Measurements from ENCODE around the gene GRID2IP. TPM values are rescaled to one million over a fixed set of nuclear protein-coding genes. Genes with fewer than 3 reads are reported as not detected.

GRID2IP gene
- total and polyA plus RNA-seq, 2 of the 13 experiments (the other 11 are each of a cell fraction or from before 2014, with no cell fraction given): 0.03 TPM; not detected in 1

- 0 out of 2 replicates have a peak, but pooled peaks have one; percentile 24 for TF ChIP-seq ZNF264 (CRISPR knock-in tag; IDR thresholded peaks at IDR 0.05)
- TF ChIP-seq XBP1 (CRISPR knock-in tag; IDR thresholded peaks at IDR 0.05): no peak
- no peak for TF ChIP-seq MIXL1 (CRISPR knock-in tag; IDR thresholded peaks at IDR 0.05)
- no peak for TF ChIP-seq ZNF224 (CRISPR knock-in tag; IDR thresholded peaks at IDR 0.05)
- TF ChIP-seq REL (CRISPR knock-in tag; conservative IDR thresholded peaks at IDR 0.05): peak; percentile 60; the same call in 1 of the 2 replicates
- TF ChIP-seq ZFAT (CRISPR knock-in tag; conservative IDR thresholded peaks at IDR 0.05): no peak
- no peak for TF ChIP-seq ZNF136 (CRISPR knock-in tag; IDR thresholded peaks at IDR 0.05; ENCODE audit: low read depth)
- TF ChIP-seq ATF3 (CRISPR knock-in tag; IDR thresholded peaks at IDR 0.05): no peak
- no peak; the same call in 1 of the 2 replicates for TF ChIP-seq ZNF784 (CRISPR knock-in tag; IDR thresholded peaks at IDR 0.05; ENCODE audit: borderline replicate concordance)
- no peak for TF ChIP-seq ZSCAN12 (CRISPR knock-in tag; IDR thresholded peaks at IDR 0.05)
- no peak for TF ChIP-seq ZNF792 (CRISPR knock-in tag; IDR thresholded peaks at IDR 0.05)
- no peak for TF ChIP-seq ELK4 (CRISPR knock-in tag; IDR thresholded peaks at IDR 0.05; ENCODE audit: borderline replicate concordance)
- TF ChIP-seq DPF2 (CRISPR knock-in tag; IDR thresholded peaks at IDR 0.05; ENCODE audit: borderline replicate concordance, low read depth): no peak
- TF ChIP-seq SNAPC5 (CRISPR knock-in tag; IDR thresholded peaks at IDR 0.05; ENCODE audit: borderline replicate concordance): no peak
- TF ChIP-seq ZFP36 (IDR thresholded peaks at IDR 0.05; ENCODE audit: borderline replicate concordance, low read depth, low read length, partially characterized antibody): no peak
- TF ChIP-seq ZNF580 (CRISPR knock-in tag; IDR thresholded peaks at IDR 0.05; ENCODE audit: borderline replicate concordance, low read depth): peak; percentile 66; the same call in 1 of the 2 replicates
- TF ChIP-seq TRAFD1 (CRISPR knock-in tag; IDR thresholded peaks at IDR 0.05; ENCODE audit: borderline replicate concordance): no peak
- TF ChIP-seq ZBTB39 (CRISPR knock-in tag; IDR thresholded peaks at IDR 0.05): no peak
- TF ChIP-seq MEIS2 (CRISPR knock-in tag; IDR thresholded peaks at IDR 0.05): peak; percentile 66; the same call in 1 of the 2 replicates
- TF ChIP-seq TOPORS (CRISPR knock-in tag; IDR thresholded peaks at IDR 0.05): peak; percentile 95
Measured at GRCh38 chr7:6589829-6590644, 38.8 kb upstream of the GRID2IP start, which contains the start of gene INTS15 (continued).
